ENCODE measurements around the gene GSDMA. TPM values are rescaled to one million over a fixed set of nuclear protein-coding genes. Genes with fewer than 3 reads are reported as not detected.
"Not testable (repeated sequence)": the region's sequence is repeated elsewhere in the genome, so short reads cannot be mapped to it uniquely, and the experiment has no call there.

GSDMA gene
- total RNA-seq, 1 donor from 2014 or later: 2.5 TPM

DNA sequence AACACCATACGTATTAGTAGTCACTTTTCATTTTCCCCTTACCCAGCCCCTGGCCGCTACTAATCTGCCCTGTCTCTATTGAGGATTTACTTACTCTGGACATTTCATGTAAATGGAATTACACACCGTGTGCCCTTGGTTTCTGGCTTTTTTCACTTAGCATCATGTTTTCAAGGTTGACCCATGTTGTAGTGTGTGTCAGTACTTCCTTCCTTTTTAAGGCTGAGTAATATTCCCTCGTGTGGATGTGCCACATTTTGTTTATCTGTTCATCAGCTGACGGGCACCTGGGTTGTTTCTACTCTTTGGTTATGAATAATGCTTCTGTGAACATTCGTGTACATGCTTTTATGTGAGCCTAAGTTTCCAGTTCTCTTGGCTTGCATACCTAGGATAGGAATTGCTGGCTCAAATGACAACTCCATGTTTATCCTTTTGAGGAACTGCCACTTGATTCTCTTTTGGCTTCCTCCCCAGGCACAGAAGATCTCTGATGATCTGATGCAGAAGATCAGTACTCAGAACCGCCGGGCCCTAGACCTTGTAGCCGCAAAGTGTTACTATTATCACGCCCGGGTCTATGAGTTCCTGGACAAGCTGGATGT is 25.5 kb downstream of the GSDMA start:
- intact Hi-C loops (cut with micrococcal nuclease): loop anchor here (10.0 kb wide), 1 partner anchor 444 kb away; no protein-coding TSS in a partner anchor

DNA sequence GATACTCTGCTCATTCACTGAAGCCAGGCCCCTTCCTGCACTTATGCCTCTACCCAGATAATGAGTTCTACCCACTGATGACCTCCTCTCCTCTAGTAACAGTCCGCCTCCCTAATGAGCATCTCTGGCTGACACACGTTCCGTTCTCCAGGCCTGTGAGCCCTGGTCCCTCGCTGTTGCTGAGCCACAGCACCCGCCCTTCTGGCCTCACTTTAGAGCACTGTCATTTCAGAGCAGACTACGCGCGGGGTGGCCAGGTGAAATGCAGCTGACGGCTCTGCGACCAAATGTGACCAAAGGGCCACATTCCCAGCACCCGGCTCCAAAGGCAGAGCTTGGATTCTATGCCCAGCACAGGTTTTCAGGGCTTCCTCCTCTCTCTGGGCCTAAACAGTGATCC is 31.6 kb downstream of the GSDMA start:
- intact Hi-C loops (cut with micrococcal nuclease): no loop called here

GRCh38 chr17:39995438-39995837 is 32.6 kb downstream of the GSDMA start:
- intact Hi-C loops (cut with micrococcal nuclease): no loop called here

- intact Hi-C loops (cut with micrococcal nuclease): no loop called here
Observed at GRCh38 chr17:39996162-39996561, 33.4 kb downstream of the GSDMA start.

- intact Hi-C loops (cut with micrococcal nuclease): no loop called here
Observed at GRCh38 chr17:39996800-39997199, 34.0 kb downstream of the GSDMA start.

- intact Hi-C loops (cut with micrococcal nuclease): no loop called here
Observed at GRCh38 chr17:39997543-39997942, 34.7 kb downstream of the GSDMA start.

GRCh38 chr17:39999067-39999466 is 36.3 kb downstream of the GSDMA start:
- intact Hi-C loops (cut with micrococcal nuclease): no loop called here

DNA sequence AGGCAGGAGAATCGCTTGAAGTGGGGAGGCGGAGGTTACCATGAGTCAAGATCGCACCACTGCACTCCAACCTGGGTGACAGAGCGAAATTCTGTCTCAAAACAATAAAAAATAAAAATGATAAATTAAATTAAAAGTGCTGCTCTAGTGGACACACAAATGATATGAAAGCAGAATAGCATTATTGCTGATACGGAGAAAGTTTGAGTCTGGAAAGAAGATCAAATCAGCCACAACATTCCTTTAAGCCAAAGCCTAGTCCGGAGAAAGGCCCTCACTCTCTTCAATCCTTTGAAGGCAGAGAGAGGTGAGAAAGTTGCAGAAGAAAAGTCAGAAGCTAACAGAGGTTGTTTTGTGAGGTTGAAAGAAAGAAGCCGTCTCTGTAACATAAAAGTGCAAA is 37.4 kb downstream of the GSDMA start:
- intact Hi-C loops (cut with micrococcal nuclease): no loop called here

GRCh38 chr17:40001335-40001734 is 38.5 kb downstream of the GSDMA start:
- intact Hi-C loops (cut with micrococcal nuclease): not testable (repeated sequence)

DNA sequence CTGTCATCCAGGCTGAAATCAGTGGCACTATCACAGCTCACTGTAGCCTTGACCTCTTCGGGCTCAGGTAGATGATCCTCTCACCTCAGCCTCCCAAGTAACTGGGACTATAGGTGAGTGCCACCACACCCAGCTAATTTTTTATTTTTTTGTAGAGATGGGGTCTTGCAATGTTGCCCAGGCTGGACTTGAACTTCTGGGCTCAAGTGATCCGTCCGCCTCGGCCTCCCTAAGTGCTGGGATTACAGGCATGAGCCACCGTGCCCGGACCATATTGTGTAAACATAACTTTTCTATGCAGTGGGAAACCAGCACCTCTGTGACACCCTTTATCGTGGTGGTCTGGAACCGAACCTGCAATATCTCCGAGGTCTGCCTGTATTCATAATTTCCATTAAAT is 41.3 kb downstream of the GSDMA start:
- intact Hi-C loops (cut with micrococcal nuclease): no loop called here

GRCh38 chr17:40004712-40005111 is 41.9 kb downstream of the GSDMA start:
- intact Hi-C loops (cut with micrococcal nuclease): no loop called here

DNA sequence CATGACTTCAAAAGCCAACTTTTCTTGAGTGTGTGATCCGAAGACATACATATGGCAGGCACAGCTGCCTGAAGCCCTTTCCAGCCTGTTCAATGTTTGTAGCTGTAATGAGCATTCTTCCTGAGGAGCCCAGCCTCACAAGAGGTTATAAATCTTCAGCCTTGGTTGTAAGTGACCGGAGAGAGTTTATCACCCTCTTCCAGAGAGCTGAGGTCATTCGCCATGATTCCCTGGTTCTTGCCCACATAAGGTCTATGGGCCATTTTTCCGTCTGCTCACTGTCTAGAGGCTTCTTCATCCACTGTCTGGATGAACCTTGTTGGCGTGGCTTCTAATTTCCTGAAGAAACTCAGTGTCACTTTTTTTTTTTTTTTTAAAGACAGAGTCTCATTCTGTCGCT is 42.7 kb downstream of the GSDMA start:
- intact Hi-C loops (cut with micrococcal nuclease): no loop called here

GRCh38 chr17:40010946-40011500 is 48.2 kb downstream of the GSDMA start:
- intact Hi-C loops (cut with micrococcal nuclease): loop anchor here (5.0 kb wide), 1 partner anchor 346 kb away; no protein-coding TSS in a partner anchor

DNA sequence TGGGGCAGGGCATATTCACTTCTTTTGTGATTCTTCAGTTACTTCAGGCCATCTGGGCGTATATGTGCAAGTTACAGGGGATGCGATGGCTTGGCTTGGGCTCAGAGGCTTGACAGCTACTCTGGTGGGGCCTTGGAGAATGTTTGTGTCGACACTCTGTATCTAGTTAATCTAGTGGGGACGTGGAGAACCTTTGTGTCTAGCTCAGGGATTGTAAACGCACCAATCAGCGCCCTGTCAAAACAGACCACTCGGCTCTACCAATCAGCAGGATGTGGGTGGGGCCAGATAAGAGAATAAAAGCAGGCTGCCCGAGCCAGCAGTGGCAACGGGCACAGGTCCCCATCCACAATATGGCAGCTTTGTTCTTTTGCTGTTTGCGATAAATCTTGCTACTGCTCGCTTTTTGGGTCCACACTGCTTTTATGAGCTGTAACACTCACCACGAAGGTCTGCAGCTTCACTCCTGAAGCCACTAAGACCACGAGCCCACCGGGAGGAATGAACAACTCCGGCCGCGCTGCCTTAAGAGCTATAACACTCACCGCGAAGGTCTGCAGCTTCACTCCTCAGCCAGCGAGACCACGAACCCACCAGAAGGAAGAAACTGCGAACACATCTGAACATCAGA is 49.3 kb downstream of the GSDMA start:
- intact Hi-C loops (cut with micrococcal nuclease): loop anchor here (5.0 kb wide), 1 partner anchor 345 kb away; no protein-coding TSS in a partner anchor

- intact Hi-C loops (cut with micrococcal nuclease): loop anchor here (5.0 kb wide), 1 partner anchor 343 kb away; no protein-coding TSS in a partner anchor
Observed at GRCh38 chr17:40014375-40014980, 51.7 kb downstream of the GSDMA start.

GRCh38 chr17:40015005-40015997 is 52.5 kb downstream of the GSDMA start, which contains the start of gene CSF3:
CSF3 (plus strand) TSS chr17:40015440; CDS start chr17:40015475, 35 bp downstream.
- intact Hi-C loops (cut with micrococcal nuclease): no loop called here

DNA sequence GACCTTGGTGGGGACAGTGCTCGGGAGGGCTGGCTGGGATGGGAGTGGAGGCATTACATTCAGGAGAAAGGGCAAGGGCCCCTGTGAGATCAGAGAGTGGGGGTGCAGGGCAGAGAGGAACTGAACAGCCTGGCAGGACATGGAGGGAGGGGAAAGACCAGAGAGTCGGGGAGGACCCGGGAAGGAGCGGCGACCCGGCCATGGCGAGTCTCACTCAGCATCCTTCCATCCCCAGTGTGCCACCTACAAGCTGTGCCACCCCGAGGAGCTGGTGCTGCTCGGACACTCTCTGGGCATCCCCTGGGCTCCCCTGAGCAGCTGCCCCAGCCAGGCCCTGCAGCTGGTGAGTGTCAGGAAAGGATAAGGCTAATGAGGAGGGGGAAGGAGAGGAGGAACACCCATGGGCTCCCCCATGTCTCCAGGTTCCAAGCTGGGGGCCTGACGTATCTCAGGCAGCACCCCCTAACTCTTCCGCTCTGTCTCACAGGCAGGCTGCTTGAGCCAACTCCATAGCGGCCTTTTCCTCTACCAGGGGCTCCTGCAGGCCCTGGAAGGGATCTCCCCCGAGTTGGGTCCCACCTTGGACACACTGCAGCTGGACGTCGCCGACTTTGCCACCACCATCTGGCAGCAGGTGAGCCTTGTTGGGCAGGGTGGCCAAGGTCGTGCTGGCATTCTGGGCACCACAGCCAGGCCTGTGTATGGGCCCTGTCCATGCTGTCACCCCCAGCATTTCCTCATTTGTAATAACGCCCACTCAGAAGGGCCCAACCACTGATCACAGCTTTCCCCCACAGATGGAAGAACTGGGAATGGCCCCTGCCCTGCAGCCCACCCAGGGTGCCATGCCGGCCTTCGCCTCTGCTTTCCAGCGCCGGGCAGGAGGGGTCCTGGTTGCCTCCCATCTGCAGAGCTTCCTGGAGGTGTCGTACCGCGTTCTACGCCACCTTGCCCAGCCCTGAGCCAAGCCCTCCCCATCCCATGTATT is 53.5 kb downstream of the GSDMA start:
- intact Hi-C loops (cut with micrococcal nuclease): no loop called here

DNA sequence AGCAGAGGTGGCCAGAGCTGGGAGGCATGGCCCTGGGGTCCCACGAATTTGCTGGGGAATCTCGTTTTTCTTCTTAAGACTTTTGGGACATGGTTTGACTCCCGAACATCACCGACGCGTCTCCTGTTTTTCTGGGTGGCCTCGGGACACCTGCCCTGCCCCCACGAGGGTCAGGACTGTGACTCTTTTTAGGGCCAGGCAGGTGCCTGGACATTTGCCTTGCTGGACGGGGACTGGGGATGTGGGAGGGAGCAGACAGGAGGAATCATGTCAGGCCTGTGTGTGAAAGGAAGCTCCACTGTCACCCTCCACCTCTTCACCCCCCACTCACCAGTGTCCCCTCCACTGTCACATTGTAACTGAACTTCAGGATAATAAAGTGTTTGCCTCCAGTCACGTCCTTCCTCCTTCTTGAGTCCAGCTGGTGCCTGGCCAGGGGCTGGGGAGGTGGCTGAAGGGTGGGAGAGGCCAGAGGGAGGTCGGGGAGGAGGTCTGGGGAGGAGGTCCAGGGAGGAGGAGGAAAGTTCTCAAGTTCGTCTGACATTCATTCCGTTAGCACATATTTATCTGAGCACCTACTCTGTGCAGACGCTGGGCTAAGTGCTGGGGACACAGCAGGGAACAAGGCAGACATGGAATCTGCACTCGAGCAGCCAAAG is 54.7 kb downstream of the GSDMA start:
- intact Hi-C loops (cut with micrococcal nuclease): no loop called here
